HepG2 (cell line): ENCODE data around the gene IGF2. TPM values are rescaled to one million over a fixed set of nuclear protein-coding genes. Genes with fewer than 3 reads are reported as not detected.

ENCODE experiments used
- EHMT2 ChIP-seq: fragments of 200-600 bp; sonication (generic); IDR thresholded peaks from 2 replicates; pipeline ENCODE4 v1.7.0; 2017; ENCODE audit warnings: antibody characterized with exemption, low read depth, low read length, borderline replicate concordance
- HOXA3 ChIP-seq: sonication (generic); formaldehyde crosslinking; IDR thresholded peaks from 2 replicates; pipeline ENCODE4 v1.5.0; 2020; ENCODE audit warnings: missing genetic modification reagents
- KMT2A ChIP-seq: sonication (generic); formaldehyde crosslinking; IDR thresholded peaks from 2 replicates; pipeline ENCODE4 v1.4.0; 2020; ENCODE audit warnings: missing genetic modification reagents
- LBX2 ChIP-seq: sonication (generic); formaldehyde crosslinking; IDR thresholded peaks from 2 replicates; pipeline ENCODE4 v1.5.0; 2020; ENCODE audit warnings: missing genetic modification reagents, mild to moderate bottlenecking, borderline replicate concordance
- MXI1 ChIP-seq: IDR thresholded peaks from 3 replicates; pipeline ENCODE4 v1.6.1; 2012; ENCODE audit warnings: low read depth, low read length, inconsistent platforms, borderline replicate concordance
- NFE2L1 ChIP-seq: sonication (generic); formaldehyde crosslinking; IDR thresholded peaks from 2 replicates; pipeline ENCODE4 v1.4.0; 2020; ENCODE audit warnings: missing genetic modification reagents, mild to moderate bottlenecking, borderline replicate concordance
- NR2F6 ChIP-seq, 2 experiments: IDR thresholded peaks; 2 replicates each; pipeline ENCODE4 v1.6.1; 2016; ENCODE audit warnings: antibody characterized with exemption in 1 of 2, mild to moderate bottlenecking in 1 of 2
- PTBP1 ChIP-seq: fragments of 200-400 bp; formaldehyde crosslinking; IDR thresholded peaks from 2 replicates; pipeline ENCODE4 v1.6.1; 2018; ENCODE audit warnings: low read length, low read depth; ENCODE audit not compliant: poor library complexity, severe bottlenecking
- SALL1 ChIP-seq: sonication (generic); formaldehyde crosslinking; IDR thresholded peaks from 2 replicates; pipeline ENCODE4 v1.8.0; 2022; ENCODE audit warnings: mild to moderate bottlenecking, missing genetic modification reagents
- SSRP1 ChIP-seq: IDR thresholded peaks from 2 replicates; pipeline ENCODE4 v1.6.1; 2016; ENCODE audit warnings: control low read depth
- YY1 ChIP-seq: IDR thresholded peaks from 2 replicates; pipeline ENCODE4 v1.6.1; 2011; ENCODE audit warnings: low read length, low read depth, moderate library complexity, mild to moderate bottlenecking; ENCODE audit not compliant: insufficient read depth, insufficient replicate concordance
- ZNF225 ChIP-seq: sonication (generic); formaldehyde crosslinking; IDR thresholded peaks from 2 replicates; pipeline ENCODE4 v1.4.0; 2020; ENCODE audit warnings: mild to moderate bottlenecking, missing genetic modification reagents
- ZNF235 ChIP-seq: sonication (generic); formaldehyde crosslinking; IDR thresholded peaks from 2 replicates; pipeline ENCODE4 v1.8.1; 2023; ENCODE audit warnings: mild to moderate bottlenecking, missing genetic modification reagents, borderline replicate concordance
- ZNF256 ChIP-seq: sonication (generic); formaldehyde crosslinking; conservative IDR thresholded peaks from 2 replicates; pipeline ENCODE4 v1.4.0; 2020; ENCODE audit warnings: missing genetic modification reagents
- ZNF296 ChIP-seq: sonication (generic); formaldehyde crosslinking; conservative IDR thresholded peaks from 2 replicates; pipeline ENCODE4 v1.5.0; 2020; ENCODE audit warnings: mild to moderate bottlenecking, missing genetic modification reagents
- ZNF354B ChIP-seq: sonication (generic); formaldehyde crosslinking; IDR thresholded peaks from 2 replicates; pipeline ENCODE4 v1.8.0; 2022; ENCODE audit warnings: mild to moderate bottlenecking, missing genetic modification reagents
- ZNF644 ChIP-seq: IDR thresholded peaks from 2 replicates; pipeline ENCODE4 v1.6.1; 2016; ENCODE audit warnings: low read depth
- ZNF747 ChIP-seq: sonication (generic); formaldehyde crosslinking; IDR thresholded peaks from 2 replicates; pipeline ENCODE4 v1.8.1; 2023; ENCODE audit warnings: missing genetic modification reagents, mild to moderate bottlenecking, borderline replicate concordance
- ZNF768 ChIP-seq: sonication (generic); formaldehyde crosslinking; IDR thresholded peaks from 2 replicates; pipeline ENCODE4 v1.4.0; 2020; ENCODE audit warnings: missing genetic modification reagents
- ZNF776 ChIP-seq: sonication (generic); formaldehyde crosslinking; IDR thresholded peaks from 2 replicates; pipeline ENCODE4 v1.4.0; 2020; ENCODE audit warnings: mild to moderate bottlenecking, missing genetic modification reagents
- polyA plus RNA-seq, 8 experiments: library from polyadenylated mRNA; depleted of rRNA in 3 of 8; stranded (reverse) in 7 of 8; unstranded in 1 of 8; fragments of >200 nt; fragmentation: Illumina TruSeq in 4 of 8; extraction: Trizol in 4 of 8; gene quantifications; 2 replicates each; pipeline versions ENCODE4 v1.2.1 to v1.2.3, GENCODE V29; 2011 to 2016; ENCODE audit warnings: low read depth in 4 of 8, missing spikeins in 1 of 8, mixed read lengths in 1 of 8; ENCODE audit not compliant: insufficient read depth in 1 of 8
- total RNA-seq, 5 experiments: library from RNA; depleted of rRNA; stranded (reverse); fragments of >200 nt; fragmentation: Illumina TruSeq; extraction: Trizol; gene quantifications; 2 replicates each; pipeline ENCODE4 v1.2.3, GENCODE V29; 2016; ENCODE audit warnings: low read depth in 1 of 5
- TF ChIP-seq, protein P1 (sequence below): sonication (generic); formaldehyde crosslinking; IDR thresholded peaks from 2 replicates; pipeline ENCODE4 v1.5.0; 2020; ENCODE audit warnings: missing genetic modification reagents
- TF ChIP-seq, protein P2 (sequence below): IDR thresholded peaks from 2 replicates; pipeline ENCODE4 v1.4.0; 2020; ENCODE audit warnings: mild to moderate bottlenecking, missing genetic modification reagents
- TF ChIP-seq, protein P3 (sequence below): IDR thresholded peaks from 2 replicates; pipeline ENCODE4 v1.6.1; 2016; ENCODE audit warnings: missing compliant biosample characterization, missing genetic modification reagents, borderline replicate concordance
- TF ChIP-seq, protein P4 (sequence below): sonication (generic); formaldehyde crosslinking; IDR thresholded peaks from 2 replicates; pipeline ENCODE4 v1.5.1; 2020; ENCODE audit warnings: mild to moderate bottlenecking, missing genetic modification reagents, borderline replicate concordance

The IGF2 gene
- total and polyA plus RNA-seq, 2 of the 13 experiments (the other 11 are each of a cell fraction or from before 2014, with no cell fraction given) = 79.1 to 254 TPM

- TF ChIP-seq LBX2 (0 out of 2 replicates have a peak, but pooled peaks have one; percentile 20), HOXA3 (CRISPR knock-in tag) (peak; percentile 64; the same call in 1 of the 2 replicates), PTBP1 (no peak), YY1 (peak; percentile 7), ZNF225 (CRISPR knock-in tag) (no peak), ZNF354B (CRISPR knock-in tag) (no peak), NFE2L1 (no peak), SALL1 (CRISPR knock-in tag) (no peak; the same call in 1 of the 2 replicates), ZNF747 (CRISPR knock-in tag) (no peak), MXI1 (no peak), ZNF235 (CRISPR knock-in tag) (peak; percentile 18; the same call in 1 of the 2 replicates), EHMT2 (no peak), SSRP1 (CRISPR knock-in tag) (peak; percentile 53; the same call in 1 of the 2 replicates), ZNF776 (CRISPR knock-in tag) (no peak), ZNF296 (CRISPR knock-in tag) (no peak), ZNF768 (0 out of 2 replicates have a peak, but pooled peaks have one; percentile 30), KMT2A (CRISPR knock-in tag) (no peak), ZNF256 (CRISPR knock-in tag) (no peak), NR2F6 (IDR thresholded peaks at IDR 0.05) (no peak), NR2F6 (CRISPR knock-in tag; IDR thresholded peaks at IDR 0.05) (peak; percentile 14; the same call in 1 of the 2 replicates), ZNF644 (no peak)
- TF ChIP-seq, protein P1, sequence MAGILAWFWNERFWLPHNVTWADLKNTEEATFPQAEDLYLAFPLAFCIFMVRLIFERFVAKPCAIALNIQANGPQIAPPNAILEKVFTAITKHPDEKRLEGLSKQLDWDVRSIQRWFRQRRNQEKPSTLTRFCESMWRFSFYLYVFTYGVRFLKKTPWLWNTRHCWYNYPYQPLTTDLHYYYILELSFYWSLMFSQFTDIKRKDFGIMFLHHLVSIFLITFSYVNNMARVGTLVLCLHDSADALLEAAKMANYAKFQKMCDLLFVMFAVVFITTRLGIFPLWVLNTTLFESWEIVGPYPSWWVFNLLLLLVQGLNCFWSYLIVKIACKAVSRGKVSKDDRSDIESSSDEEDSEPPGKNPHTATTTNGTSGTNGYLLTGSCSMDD = no peak
- TF ChIP-seq, protein P2, sequence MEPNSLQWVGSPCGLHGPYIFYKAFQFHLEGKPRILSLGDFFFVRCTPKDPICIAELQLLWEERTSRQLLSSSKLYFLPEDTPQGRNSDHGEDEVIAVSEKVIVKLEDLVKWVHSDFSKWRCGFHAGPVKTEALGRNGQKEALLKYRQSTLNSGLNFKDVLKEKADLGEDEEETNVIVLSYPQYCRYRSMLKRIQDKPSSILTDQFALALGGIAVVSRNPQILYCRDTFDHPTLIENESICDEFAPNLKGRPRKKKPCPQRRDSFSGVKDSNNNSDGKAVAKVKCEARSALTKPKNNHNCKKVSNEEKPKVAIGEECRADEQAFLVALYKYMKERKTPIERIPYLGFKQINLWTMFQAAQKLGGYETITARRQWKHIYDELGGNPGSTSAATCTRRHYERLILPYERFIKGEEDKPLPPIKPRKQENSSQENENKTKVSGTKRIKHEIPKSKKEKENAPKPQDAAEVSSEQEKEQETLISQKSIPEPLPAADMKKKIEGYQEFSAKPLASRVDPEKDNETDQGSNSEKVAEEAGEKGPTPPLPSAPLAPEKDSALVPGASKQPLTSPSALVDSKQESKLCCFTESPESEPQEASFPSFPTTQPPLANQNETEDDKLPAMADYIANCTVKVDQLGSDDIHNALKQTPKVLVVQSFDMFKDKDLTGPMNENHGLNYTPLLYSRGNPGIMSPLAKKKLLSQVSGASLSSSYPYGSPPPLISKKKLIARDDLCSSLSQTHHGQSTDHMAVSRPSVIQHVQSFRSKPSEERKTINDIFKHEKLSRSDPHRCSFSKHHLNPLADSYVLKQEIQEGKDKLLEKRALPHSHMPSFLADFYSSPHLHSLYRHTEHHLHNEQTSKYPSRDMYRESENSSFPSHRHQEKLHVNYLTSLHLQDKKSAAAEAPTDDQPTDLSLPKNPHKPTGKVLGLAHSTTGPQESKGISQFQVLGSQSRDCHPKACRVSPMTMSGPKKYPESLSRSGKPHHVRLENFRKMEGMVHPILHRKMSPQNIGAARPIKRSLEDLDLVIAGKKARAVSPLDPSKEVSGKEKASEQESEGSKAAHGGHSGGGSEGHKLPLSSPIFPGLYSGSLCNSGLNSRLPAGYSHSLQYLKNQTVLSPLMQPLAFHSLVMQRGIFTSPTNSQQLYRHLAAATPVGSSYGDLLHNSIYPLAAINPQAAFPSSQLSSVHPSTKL (CRISPR knock-in tag) = no peak
- TF ChIP-seq, protein P3, sequence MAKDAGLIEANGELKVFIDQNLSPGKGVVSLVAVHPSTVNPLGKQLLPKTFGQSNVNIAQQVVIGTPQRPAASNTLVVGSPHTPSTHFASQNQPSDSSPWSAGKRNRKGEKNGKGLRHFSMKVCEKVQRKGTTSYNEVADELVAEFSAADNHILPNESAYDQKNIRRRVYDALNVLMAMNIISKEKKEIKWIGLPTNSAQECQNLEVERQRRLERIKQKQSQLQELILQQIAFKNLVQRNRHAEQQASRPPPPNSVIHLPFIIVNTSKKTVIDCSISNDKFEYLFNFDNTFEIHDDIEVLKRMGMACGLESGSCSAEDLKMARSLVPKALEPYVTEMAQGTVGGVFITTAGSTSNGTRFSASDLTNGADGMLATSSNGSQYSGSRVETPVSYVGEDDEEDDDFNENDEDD (CRISPR knock-in tag) = no peak; the same call in 1 of the 2 replicates
- TF ChIP-seq, protein P4, sequence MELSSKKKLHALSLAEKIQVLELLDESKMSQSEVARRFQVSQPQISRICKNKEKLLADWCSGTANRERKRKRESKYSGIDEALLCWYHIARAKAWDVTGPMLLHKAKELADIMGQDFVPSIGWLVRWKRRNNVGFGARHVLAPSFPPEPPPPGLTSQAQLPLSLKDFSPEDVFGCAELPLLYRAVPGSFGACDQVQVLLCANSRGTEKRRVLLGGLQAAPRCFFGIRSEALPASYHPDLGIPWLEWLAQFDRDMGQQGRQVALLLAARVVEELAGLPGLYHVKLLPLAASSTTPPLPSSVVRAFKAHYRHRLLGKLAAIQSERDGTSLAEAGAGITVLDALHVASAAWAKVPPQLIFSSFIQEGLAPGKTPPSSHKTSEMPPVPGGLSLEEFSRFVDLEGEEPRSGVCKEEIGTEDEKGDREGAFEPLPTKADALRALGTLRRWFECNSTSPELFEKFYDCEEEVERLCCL (CRISPR knock-in tag) = no peak
These were observed 8.3 kb downstream of the IGF2 start (continued) for GRCh38 chr11:2130881-2131352.
